Measurements from ENCODE around the gene LRIG3. TPM values are rescaled to one million over a fixed set of nuclear protein-coding genes. Genes with fewer than 3 reads are reported as not detected.

LRIG3 gene
- total RNA-seq, 1 donor from 2014 or later = 27.7 TPM

- Mint-ChIP-seq H3K4me1 (peaks cover 55% of the 10 kb centered on the region), H3K27me3 (ENCODE audit: low read depth) (no peaks in the 10 kb centered on the region)
- DNase-seq (ENCODE audit: low read depth, low spot score) = no peak
Observed at GRCh38 chr12:58918469-58918844, 1.8 kb downstream of the LRIG3 start.

GRCh38 chr12:58917699-58918468 lies 2.4 kb downstream of the LRIG3 start:
- Mint-ChIP-seq H3K27me3 (ENCODE audit: low read depth) (no peaks in the 10 kb centered on the region), H3K4me1 (peaks cover 59% of the 10 kb centered on the region), H3K36me3 (ENCODE audit: low read depth) (peaks cover 7% of the 10 kb centered on the region), H3K4me3 (peak overlapping the region; percentile 87), H3K9me3 (no peaks in the 10 kb centered on the region), H3K27ac (ENCODE audit: unreplicated experiment) (peak overlapping the region; percentile 28)
- no peak for DNase-seq (ENCODE audit: low read depth, low spot score)
- no peak for TF ChIP-seq CTCF (conservative IDR thresholded peaks at IDR 0.05)

More at GRCh38 chr12:58918469-58918844, 1.8 kb downstream of the LRIG3 start:
- no peak overlapping the region for H3K27ac Mint-ChIP-seq (ENCODE audit: unreplicated experiment)
- no peak for TF ChIP-seq CTCF (conservative IDR thresholded peaks at IDR 0.05)
- H3K36me3 Mint-ChIP-seq (ENCODE audit: low read depth) = peaks cover 4% of the 10 kb centered on the region
- H3K4me3 Mint-ChIP-seq = peak overlapping the region; percentile 87
- no peaks in the 10 kb centered on the region for H3K9me3 Mint-ChIP-seq

- H3K27me3 Mint-ChIP-seq (ENCODE audit: low read depth) = no peaks in the 10 kb centered on the region
- no peak for TF ChIP-seq CTCF (conservative IDR thresholded peaks at IDR 0.05)
- no peak for DNase-seq (ENCODE audit: low read depth, low spot score)
- H3K27ac Mint-ChIP-seq (ENCODE audit: unreplicated experiment) = no peak overlapping the region
- peak overlapping the region; percentile 87 for H3K4me3 Mint-ChIP-seq
- peaks cover 12% of the 10 kb centered on the region for H3K36me3 Mint-ChIP-seq (ENCODE audit: low read depth)
- H3K4me1 Mint-ChIP-seq = peaks cover 65% of the 10 kb centered on the region
- no peaks in the 10 kb centered on the region for H3K9me3 Mint-ChIP-seq
Observed at GRCh38 chr12:58916921-58917511, 3.3 kb downstream of the LRIG3 start.

- H3K9me3 Mint-ChIP-seq = no peaks in the 10 kb centered on the region
- H3K27ac Mint-ChIP-seq (ENCODE audit: unreplicated experiment) = no peak overlapping the region
- peaks cover 16% of the 10 kb centered on the region for H3K36me3 Mint-ChIP-seq (ENCODE audit: low read depth)
- TF ChIP-seq CTCF (conservative IDR thresholded peaks at IDR 0.05) = no peak
- DNase-seq (ENCODE audit: low read depth, low spot score) = no peak
- no peaks in the 10 kb centered on the region for H3K27me3 Mint-ChIP-seq (ENCODE audit: low read depth)
- H3K4me3 Mint-ChIP-seq = peak overlapping the region; percentile 70
- H3K4me1 Mint-ChIP-seq = peaks cover 64% of the 10 kb centered on the region
Observed at GRCh38 chr12:58916161-58916621, 4.1 kb downstream of the LRIG3 start.

- TF ChIP-seq CTCF (conservative IDR thresholded peaks at IDR 0.05) = no peak
- Mint-ChIP-seq H3K27ac (ENCODE audit: unreplicated experiment) (no peak overlapping the region), H3K36me3 (ENCODE audit: low read depth) (peaks cover 16% of the 10 kb centered on the region), H3K4me1 (peaks cover 65% of the 10 kb centered on the region), H3K4me3 (peak overlapping the region; percentile 69), H3K9me3 (no peaks in the 10 kb centered on the region), H3K27me3 (ENCODE audit: low read depth) (no peaks in the 10 kb centered on the region)
- DNase-seq (ENCODE audit: low read depth, low spot score) = no peak
Observed at GRCh38 chr12:58915634-58916033, 4.7 kb downstream of the LRIG3 start.
